PC-9 (cell line): ENCODE results near the gene SLCO2A1.

Experiments used
- EZH2 ChIP-seq: fragments of 200-600 bp; sonication (generic); IDR thresholded peaks from 2 replicates; pipeline ENCODE4 v1.8.0; 2017; ENCODE audit warnings: antibody characterized with exemption, low read depth
- TF ChIP-seq, protein P1 (sequence below): fragments of 200-600 bp; sonication (generic); conservative IDR thresholded peaks from 2 replicates; pipeline ENCODE4 v1.6.1; 2017; ENCODE audit warnings: mixed run types, antibody characterized with exemption, mild to moderate bottlenecking, moderate library complexity

DNA sequence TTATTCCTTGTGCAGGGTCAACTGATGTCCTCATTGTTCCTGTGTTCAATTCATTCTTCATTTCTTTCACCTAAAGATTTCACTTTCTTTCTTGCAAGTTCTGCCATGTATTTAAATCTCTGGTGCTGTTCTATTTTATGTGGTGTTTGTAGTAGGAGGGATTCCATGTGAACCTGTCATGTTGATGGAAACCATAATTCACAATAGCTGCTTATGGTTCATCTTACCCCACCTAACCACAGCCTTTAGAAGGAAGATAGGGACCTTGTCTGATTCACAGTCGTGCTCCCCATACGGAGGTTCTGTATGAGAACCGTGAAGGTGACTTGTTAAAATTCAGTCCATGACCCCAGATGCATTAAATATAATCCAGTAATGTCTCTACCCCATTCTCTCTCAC is 21.9 kb downstream of the SLCO2A1 start:
- TF ChIP-seq, protein P1, sequence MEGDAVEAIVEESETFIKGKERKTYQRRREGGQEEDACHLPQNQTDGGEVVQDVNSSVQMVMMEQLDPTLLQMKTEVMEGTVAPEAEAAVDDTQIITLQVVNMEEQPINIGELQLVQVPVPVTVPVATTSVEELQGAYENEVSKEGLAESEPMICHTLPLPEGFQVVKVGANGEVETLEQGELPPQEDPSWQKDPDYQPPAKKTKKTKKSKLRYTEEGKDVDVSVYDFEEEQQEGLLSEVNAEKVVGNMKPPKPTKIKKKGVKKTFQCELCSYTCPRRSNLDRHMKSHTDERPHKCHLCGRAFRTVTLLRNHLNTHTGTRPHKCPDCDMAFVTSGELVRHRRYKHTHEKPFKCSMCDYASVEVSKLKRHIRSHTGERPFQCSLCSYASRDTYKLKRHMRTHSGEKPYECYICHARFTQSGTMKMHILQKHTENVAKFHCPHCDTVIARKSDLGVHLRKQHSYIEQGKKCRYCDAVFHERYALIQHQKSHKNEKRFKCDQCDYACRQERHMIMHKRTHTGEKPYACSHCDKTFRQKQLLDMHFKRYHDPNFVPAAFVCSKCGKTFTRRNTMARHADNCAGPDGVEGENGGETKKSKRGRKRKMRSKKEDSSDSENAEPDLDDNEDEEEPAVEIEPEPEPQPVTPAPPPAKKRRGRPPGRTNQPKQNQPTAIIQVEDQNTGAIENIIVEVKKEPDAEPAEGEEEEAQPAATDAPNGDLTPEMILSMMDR = no peak
- TF ChIP-seq EZH2 = no peak
